IPS-18c (cell line): ENCODE results near the gene LRRC8C.
A peak's percentile ranks its signal among the peaks of the same experiment; 100 is the strongest.

ENCODE experiments used
- H3K4me3 ChIP-seq: 2 replicates; pipeline ENCODE4 v1.7.0; 2013; ENCODE audit warnings: low read depth, mild to moderate bottlenecking, low read length, moderate library complexity; ENCODE audit not compliant: insufficient read depth
- H3K9me3 ChIP-seq: one replicate; pipeline ENCODE4 v1.6.1; 2013; ENCODE audit warnings: mild to moderate bottlenecking, low read length, moderate library complexity; ENCODE audit not compliant: control insufficient read depth, insufficient read depth

The LRRC8C gene

DNA sequence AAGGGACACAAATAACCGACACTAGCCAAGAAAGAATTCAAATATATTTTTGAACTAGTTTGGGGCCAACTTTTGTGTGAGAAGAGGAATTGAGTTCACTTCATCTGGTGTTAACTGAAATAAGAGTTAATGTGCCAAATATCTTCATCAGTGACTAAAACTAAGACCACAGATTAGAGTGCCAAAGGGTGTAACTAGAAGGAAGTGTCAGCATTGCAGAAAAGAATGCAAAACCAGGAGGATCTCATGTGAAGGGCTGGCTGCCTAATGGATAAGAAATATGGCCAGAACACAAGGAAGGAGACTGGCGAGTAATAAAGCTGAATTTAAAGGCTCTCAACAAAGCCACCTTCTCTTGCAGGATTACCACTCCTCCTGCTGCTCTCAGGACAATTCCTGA, 126.1 kb downstream of the LRRC8C start:
- no peak overlapping the region for H3K4me3 ChIP-seq
- H3K9me3 ChIP-seq = no peaks in the 10 kb centered on the region

DNA sequence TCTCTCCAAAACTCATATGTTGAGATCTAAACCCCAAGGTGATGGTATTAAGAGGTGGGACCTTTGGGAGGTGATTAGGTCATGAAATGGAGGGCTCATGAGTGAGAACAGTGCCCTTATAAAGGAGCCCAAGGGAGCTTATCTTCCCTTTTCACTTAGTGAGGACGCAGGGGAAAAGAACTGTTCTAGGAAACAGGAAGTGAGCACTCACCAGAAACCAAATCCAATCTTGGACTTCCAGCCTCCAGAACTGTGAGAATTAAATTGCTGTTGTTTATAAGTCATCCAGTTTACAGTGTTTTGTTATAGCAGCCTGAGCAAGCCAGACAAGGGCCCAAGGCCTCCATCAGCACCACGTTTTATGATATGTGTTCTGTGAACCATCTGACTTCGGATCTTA, 127.6 kb downstream of the LRRC8C start:
- Histone ChIP-seq H3K9me3 (no peaks in the 10 kb centered on the region), H3K4me3 (no peak overlapping the region)

- Histone ChIP-seq H3K4me3 (no peak overlapping the region), H3K9me3 (no peaks in the 10 kb centered on the region)
Measured at GRCh38 chr1:89761338-89761737, 128.4 kb downstream of the LRRC8C start.

GRCh38 chr1:89761901-89762300, 129.0 kb downstream of the LRRC8C start:
- Histone ChIP-seq H3K9me3 (no peaks in the 10 kb centered on the region), H3K4me3 (no peak overlapping the region)

- Histone ChIP-seq H3K9me3 (no peaks in the 10 kb centered on the region), H3K4me3 (peak overlapping the region; percentile 69; the same call in 1 of the 2 replicates)
Measured at GRCh38 chr1:89762386-89762778, 129.5 kb downstream of the LRRC8C start.

- peak overlapping the region; percentile 69 for H3K4me3 ChIP-seq
- no peaks in the 10 kb centered on the region for H3K9me3 ChIP-seq
Measured at GRCh38 chr1:89762779-89763648, 130.1 kb downstream of the LRRC8C start.

GRCh38 chr1:89763649-89763986, 130.7 kb downstream of the LRRC8C start:
- Histone ChIP-seq H3K9me3 (no peaks in the 10 kb centered on the region), H3K4me3 (peak overlapping the region; percentile 69; the same call in 1 of the 2 replicates)

GRCh38 chr1:89765774-89766173, 132.9 kb downstream of the LRRC8C start:
- H3K9me3 ChIP-seq = no peaks in the 10 kb centered on the region
- H3K4me3 ChIP-seq = no peak overlapping the region

DNA sequence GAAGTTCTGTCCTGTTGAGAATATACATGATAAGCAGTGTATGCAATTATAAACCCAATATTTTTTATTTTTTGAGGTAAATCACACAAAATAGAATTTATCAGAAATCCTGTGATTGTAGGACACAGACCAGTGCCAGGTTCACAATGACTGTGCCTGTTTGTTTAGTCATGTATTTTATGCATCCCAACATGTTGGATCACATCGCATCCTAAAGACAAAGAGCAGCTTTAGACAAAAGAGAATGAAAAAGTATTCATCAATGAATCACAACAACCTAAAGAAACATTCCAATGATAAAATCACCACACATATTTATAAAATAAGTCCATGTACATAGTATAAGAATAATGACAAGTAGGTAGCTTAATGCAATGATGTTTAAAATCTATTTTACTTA, 134.7 kb downstream of the LRRC8C start:
- peaks cover 2% of the 10 kb centered on the region for H3K9me3 ChIP-seq
- H3K4me3 ChIP-seq = no peak overlapping the region
